H1 (cell line): ENCODE measurements around the gene NOX5. TPM values are rescaled to one million over a fixed set of nuclear protein-coding genes. Genes with fewer than 3 reads are reported as not detected.

Source experiments
- CTCF ChIA-PET: fragments of 300-600 bp; sonication (Branson Sonifier 250); formaldehyde crosslinking; loops from one replicate; lab custom pipeline; 2021; ENCODE audit not compliant: partially characterized antibody; lab: Charles Lee
- POLR2A ChIA-PET: fragments of 300-600 bp; sonication (Branson Sonifier 250); formaldehyde crosslinking; loops from one replicate; lab custom pipeline; 2021; ENCODE audit warnings: inconsistent platforms; ENCODE audit not compliant: partially characterized antibody; lab: Charles Lee
- DNase-seq, 2 experiments: peaks; one replicate each; pipeline versions ENCODE4 v3.0.0 to v3.0.0-alpha.2; 2010 to 2022; ENCODE audit warnings: low spot score in 2 of 2, low read depth in 1 of 2, mixed read lengths in 1 of 2
- FAIRE-seq: peaks from 2 replicates; lab custom pipeline; 2011; peaks lifted over from hg19 to GRCh38; lab: Jason Lieb, UNC
- H2AFZ ChIP-seq: 2 replicates; pipeline ENCODE4 v1.8.1; 2012; ENCODE audit warnings: low read length, inconsistent platforms
- H2AK5ac ChIP-seq: 2 replicates; pipeline ENCODE4 v1.6.1; 2013; ENCODE audit warnings: low read depth, low read length
- H2BK120ac ChIP-seq: replicated peaks from 2 replicates; pipeline ENCODE3; 2013; ENCODE audit warnings: low read depth, low read length, inconsistent platforms
- H2BK12ac ChIP-seq: 2 replicates; pipeline ENCODE4 v1.6.1; 2013; ENCODE audit warnings: low read depth, low read length
- H2BK15ac ChIP-seq: 2 replicates; pipeline ENCODE4 v1.6.1; 2013; ENCODE audit warnings: low read length
- H2BK20ac ChIP-seq: 2 replicates; pipeline ENCODE4 v1.6.1; 2013; ENCODE audit warnings: low read length
- H2BK5ac ChIP-seq: 2 replicates; pipeline ENCODE4 v1.6.1; 2013; ENCODE audit warnings: low read depth, low read length
- H3K14ac ChIP-seq: 2 replicates; pipeline ENCODE4 v1.6.1; 2013; ENCODE audit warnings: inconsistent platforms; ENCODE audit not compliant: insufficient read length
- H3K18ac ChIP-seq: 2 replicates; pipeline ENCODE4 v1.6.1; 2013; ENCODE audit warnings: low read length; ENCODE audit errors: extremely low read depth
- H3K23ac ChIP-seq: 2 replicates; pipeline ENCODE4 v1.6.1; 2013; ENCODE audit warnings: inconsistent platforms; ENCODE audit not compliant: insufficient read length
- H3K23me2 ChIP-seq: 2 replicates; pipeline ENCODE4 v1.6.1; 2013; ENCODE audit warnings: low read depth, low read length
- H3K27ac ChIP-seq: 2 replicates; pipeline ENCODE4 v1.6.1; 2011; ENCODE audit warnings: low read depth, low read length, inconsistent platforms
- H3K27me3 ChIP-seq, 4 experiments: replicated peaks in 1 of 4; 1 replicate in 1 of 4; 2 replicates in 3 of 4; pipeline versions ENCODE4 v1.6.1 to v1.8.1; 2011 to 2013; ENCODE audit warnings: low read length in 3 of 4, mild to moderate bottlenecking in 3 of 4, inconsistent platforms in 2 of 4, mixed read lengths in 2 of 4, moderate library complexity in 1 of 4; ENCODE audit not compliant: control insufficient read depth in 3 of 4, insufficient read depth in 3 of 4; ENCODE audit errors: extremely low read depth in 1 of 4
- H3K36me3 ChIP-seq, 4 experiments: 2 replicates each; pipeline versions ENCODE4 v1.6.1 to v1.8.1; 2011 to 2013; ENCODE audit warnings: mild to moderate bottlenecking in 4 of 4, low read length in 3 of 4, moderate library complexity in 2 of 4, control low read depth in 1 of 4, inconsistent platforms in 1 of 4; ENCODE audit not compliant: insufficient read depth in 4 of 4, control insufficient read depth in 2 of 4
- H3K4ac ChIP-seq: replicated peaks from 2 replicates; pipeline ENCODE3; 2013; ENCODE audit warnings: low read length, low read depth, mixed read lengths, inconsistent platforms; ENCODE audit not compliant: insufficient read length
- H3K4me1 ChIP-seq, 4 experiments: replicated peaks in 1 of 4; 1 replicate in 1 of 4; 2 replicates in 3 of 4; pipeline versions ENCODE4 v1.6.1 to v1.8.1; 2011 to 2013; ENCODE audit warnings: low read length in 3 of 4, inconsistent platforms in 2 of 4, mixed read lengths in 1 of 4; ENCODE audit not compliant: insufficient read depth in 4 of 4, control insufficient read depth in 3 of 4
- H3K4me2 ChIP-seq, 2 experiments: 2 replicates each; pipeline versions ENCODE4 v1.6.1 to v1.8.1; 2011 to 2013; ENCODE audit warnings: low read depth in 2 of 2, low read length in 2 of 2, control low read depth in 1 of 2, inconsistent platforms in 1 of 2, mild to moderate bottlenecking in 1 of 2; ENCODE audit not compliant: insufficient read depth in 1 of 2
- H3K4me3 ChIP-seq, 4 experiments: fragments of 200-600, 300-600 bp in 1 of 4; sonication (generic), shearing (Covaris generic), sonication (Bioruptor Twin) in 1 of 4; 2 replicates each; pipeline versions ENCODE4 v1.5.1 to v1.8.1; 2011 to 2016; ENCODE audit warnings: low read length in 4 of 4, low read depth in 3 of 4, control low read depth in 2 of 4, inconsistent platforms in 2 of 4, mild to moderate bottlenecking in 2 of 4, mixed read lengths in 1 of 4, moderate library complexity in 1 of 4; ENCODE audit not compliant: insufficient read depth in 2 of 4; ENCODE audit errors: extremely low read depth in 1 of 4
- H3K56ac ChIP-seq: replicated peaks from 2 replicates; pipeline ENCODE3; 2013; ENCODE audit warnings: low read depth, mild to moderate bottlenecking, mixed read lengths, low read length, inconsistent platforms; ENCODE audit not compliant: insufficient read length
- H3K79me1 ChIP-seq: 2 replicates; pipeline ENCODE4 v1.6.1; 2013; ENCODE audit warnings: low read depth, low read length, control low read depth
- H3K79me2 ChIP-seq, 2 experiments: 2 replicates each; pipeline versions ENCODE4 v1.6.1 to v1.8.1; 2012 to 2013; ENCODE audit warnings: low read length in 2 of 2, mild to moderate bottlenecking in 2 of 2, inconsistent platforms in 1 of 2; ENCODE audit not compliant: insufficient read depth in 2 of 2, control insufficient read depth in 1 of 2
- H3K9ac ChIP-seq, 4 experiments: replicated peaks in 1 of 4; 1 replicate in 1 of 4; 2 replicates in 3 of 4; pipeline versions ENCODE4 v1.6.1 to v1.8.1; 2011 to 2013; ENCODE audit warnings: low read depth in 3 of 4, low read length in 3 of 4, control low read depth in 2 of 4, mild to moderate bottlenecking in 2 of 4, moderate library complexity in 2 of 4, inconsistent platforms in 1 of 4; ENCODE audit errors: extremely low read depth in 1 of 4
- H3K9me3 ChIP-seq, 2 experiments: 2 replicates each; pipeline versions ENCODE4 v1.6.1 to v1.8.1; 2012 to 2013; ENCODE audit warnings: mild to moderate bottlenecking in 2 of 2, moderate library complexity in 2 of 2, control low read depth in 1 of 2, inconsistent platforms in 1 of 2, low read depth in 1 of 2, low read length in 1 of 2, mixed read lengths in 1 of 2; ENCODE audit not compliant: insufficient read depth in 2 of 2
- H4K20me1 ChIP-seq, 2 experiments: replicated peaks in 1 of 2; 2 replicates each; pipeline versions ENCODE3 to v1.8.1; 2011 to 2013; ENCODE audit warnings: inconsistent platforms in 2 of 2, low read length in 2 of 2, mild to moderate bottlenecking in 1 of 2; ENCODE audit not compliant: insufficient read depth in 2 of 2, control insufficient read depth in 1 of 2
- H4K5ac ChIP-seq: 2 replicates; pipeline ENCODE4 v1.6.1; 2013; ENCODE audit warnings: low read length, low read depth, mixed read lengths, inconsistent platforms; ENCODE audit not compliant: insufficient read length
- H4K8ac ChIP-seq: 2 replicates; pipeline ENCODE4 v1.8.0; 2013; ENCODE audit warnings: mild to moderate bottlenecking, moderate library complexity, low read length, inconsistent platforms; ENCODE audit not compliant: insufficient read depth; ENCODE audit errors: extremely low read depth
- H4K91ac ChIP-seq: replicated peaks from 2 replicates; pipeline ENCODE3; 2013; ENCODE audit warnings: low read length, mixed read lengths, inconsistent platforms; ENCODE audit not compliant: insufficient read length
- CBX8 ChIP-seq: fragments of 300-800, 300-1000 bp; sonication (generic); IDR thresholded peaks from 2 replicates; pipeline ENCODE4 v1.7.1; 2016; ENCODE audit warnings: low read depth, low read length, borderline replicate concordance
- CREB1 ChIP-seq: IDR thresholded peaks from 2 replicates; pipeline ENCODE4 v1.6.1; 2012; ENCODE audit warnings: inconsistent platforms
- FOSL1 ChIP-seq: IDR thresholded peaks from 2 replicates; pipeline ENCODE4 v1.6.1; 2011; ENCODE audit warnings: mild to moderate bottlenecking, low read depth, low read length, moderate library complexity; ENCODE audit not compliant: insufficient read depth
- GABPA ChIP-seq: IDR thresholded peaks from 2 replicates; pipeline ENCODE4 v1.6.1; 2011; ENCODE audit warnings: mild to moderate bottlenecking, low read length, moderate library complexity, borderline replicate concordance; ENCODE audit not compliant: insufficient read depth
- NRF1 ChIP-seq: IDR thresholded peaks from 2 replicates; pipeline ENCODE4 v1.6.1; 2011; ENCODE audit warnings: mild to moderate bottlenecking, low read depth, low read length, improper control_type of control experiment
- RAD21 ChIP-seq, 2 experiments: IDR thresholded peaks in 1 of 2; conservative IDR thresholded peaks in 1 of 2; 2 replicates each; pipeline ENCODE4 v1.6.1; 2011; ENCODE audit warnings: low read depth in 2 of 2, low read length in 2 of 2, improper control_type of control experiment in 1 of 2, inconsistent platforms in 1 of 2, mild to moderate bottlenecking in 1 of 2, moderate library complexity in 1 of 2
- SIRT6 ChIP-seq: IDR thresholded peaks from one replicate; pipeline ENCODE4 v1.7.1; 2012; ENCODE audit warnings: low read length, inconsistent platforms
- WGBS, 2 experiments: shearing (Covaris generic) in 1 of 2; methylation state at CpG; one replicate each; pipeline versions ENCODE4 v1.1.6 to v1.1.7; 2013 to 2015; ENCODE audit warnings: low lambda C conversion rate in 2 of 2, mixed read lengths in 2 of 2, inconsistent platforms in 1 of 2, low coverage in 1 of 2, missing lambda C conversion rate in 1 of 2; ENCODE audit not compliant: insufficient replicate concordance in 2 of 2, insufficient coverage in 1 of 2, insufficient read length in 1 of 2; ENCODE audit errors: extremely low coverage in 1 of 2, missing lambda C conversion rate in 1 of 2; 5-methylcytosine and 5-hydroxymethylcytosine counted together
- polyA plus RNA-seq, 7 experiments: library from polyadenylated mRNA; depleted of rRNA in 3 of 7; stranded (reverse) in 5 of 7; unstranded in 2 of 7; fragments of >200 nt in 5 of 7; fragments of 200-250 nt in 2 of 7; gene quantifications; 1 replicate in 5 of 7; 2 replicates in 1 of 7; 4 replicates in 1 of 7; pipeline versions ENCODE4 v1.2.1 to v1.2.3, GENCODE V29; 2011 to 2013; ENCODE audit warnings: missing spikeins in 2 of 7, mixed read lengths in 2 of 7
- total RNA-seq: library from RNA; stranded (reverse); fragmentation: NEBNext Ultra II Directional; extraction: Animal tissue kit (Norgen Biotek cat#: 25700); gene quantifications from 2 replicates; pipeline ENCODE4 v1.2.1, GENCODE V29; 2021
- TF ChIP-seq, protein P1 (sequence below), 3 experiments: IDR thresholded peaks; 1 replicate in 2 of 3; 2 replicates in 1 of 3; pipeline versions ENCODE4 v1.5.1 to v1.6.1; 2011; ENCODE audit warnings: low read length in 3 of 3, mild to moderate bottlenecking in 3 of 3, inconsistent platforms in 2 of 3, low read depth in 1 of 3, moderate library complexity in 1 of 3; ENCODE audit not compliant: insufficient read depth in 1 of 3; ENCODE audit errors: control extremely low read depth in 1 of 3
- TF ChIP-seq, protein P2 (sequence below): IDR thresholded peaks from 2 replicates; pipeline ENCODE4 v1.6.1; 2012; ENCODE audit warnings: low read length, inconsistent platforms

Gene NOX5
- total and polyA plus RNA-seq, 2 of the 8 experiments (the other 6 are each of a cell fraction or from before 2014, with no cell fraction given) = under 0.01 TPM; not detected in 1

DNA sequence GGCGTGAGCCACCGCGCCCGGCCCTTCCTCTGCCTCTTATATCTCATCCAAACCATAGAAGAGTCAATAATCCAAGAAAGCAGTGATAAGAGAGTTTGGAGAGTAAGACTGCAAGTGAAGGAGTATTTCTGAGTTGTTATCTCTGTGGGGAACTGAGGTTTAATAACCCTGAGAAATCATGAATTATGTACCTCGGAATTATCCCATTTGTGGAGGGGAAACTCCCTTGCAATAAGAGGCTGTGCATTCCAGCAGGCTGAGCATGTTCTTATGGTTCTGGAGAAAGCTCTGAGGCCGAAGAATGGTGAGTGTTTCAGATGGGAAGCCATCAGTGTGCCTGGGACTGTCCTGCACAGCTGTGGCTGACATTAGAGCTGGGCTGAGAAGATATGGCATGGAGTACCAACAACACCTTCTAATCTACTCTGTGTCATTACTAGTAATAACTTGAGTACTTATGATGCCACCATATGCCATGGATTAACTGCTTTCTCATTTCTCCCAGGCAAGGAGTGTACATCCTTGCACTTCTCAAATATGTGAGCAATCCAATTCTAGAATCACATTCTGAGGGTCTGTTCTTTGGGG, 31.4 kb upstream of the NOX5 start:
- no peaks in the 10 kb centered on the region for H3K27me3 ChIP-seq
- no peak overlapping the region for H3K4me3 ChIP-seq
- H2AK5ac ChIP-seq = no peak overlapping the region
- 94% methylated on average over 3 of the region's 6 CpGs; no CpG with 5 or more reads in 1 of the 2 experiments for WGBS, 2 experiments
- H3K36me3 ChIP-seq = no peaks in the 10 kb centered on the region
- no peak overlapping the region for H3K18ac ChIP-seq
- no peak overlapping the region for H4K8ac ChIP-seq
- no peak overlapping the region for H3K27ac ChIP-seq
- no peak overlapping the region for H2AFZ ChIP-seq
- H3K9ac ChIP-seq = no peak overlapping the region
- POLR2A ChIA-PET = no interaction called here
- peaks cover 2 to 5% of the 10 kb centered on the region in 2 experiments; a peak in 1 of 4 replicates for H3K9me3 ChIP-seq
- no peak overlapping the region for H2BK120ac ChIP-seq
- H3K23ac ChIP-seq = no peak overlapping the region
- H3K4me1 ChIP-seq = no peaks in the 10 kb centered on the region
- H3K79me1 ChIP-seq = no peaks in the 10 kb centered on the region
- no peak overlapping the region for H2BK5ac ChIP-seq
- CTCF ChIA-PET = no interaction called here
- no peak overlapping the region for H3K4me2 ChIP-seq
- no peak overlapping the region for H4K5ac ChIP-seq
- no peak for FAIRE-seq
- no peaks in the 10 kb centered on the region for H3K79me2 ChIP-seq
- H2BK20ac ChIP-seq = no peak overlapping the region
- no peaks in the 10 kb centered on the region for H4K20me1 ChIP-seq
- H3K23me2 ChIP-seq = no peaks in the 10 kb centered on the region
- DNase-seq = no peak
- no peak overlapping the region for H2BK15ac ChIP-seq
- H3K4ac ChIP-seq = no peak overlapping the region
- H3K14ac ChIP-seq = no peak overlapping the region
- no peak overlapping the region for H2BK12ac ChIP-seq
- H4K91ac ChIP-seq = no peak overlapping the region
- H3K56ac ChIP-seq = no peak overlapping the region
- TF ChIP-seq CREB1 = no peak
- TF ChIP-seq FOSL1 = no peak
- TF ChIP-seq NRF1 = no peak
- TF ChIP-seq, protein P1, sequence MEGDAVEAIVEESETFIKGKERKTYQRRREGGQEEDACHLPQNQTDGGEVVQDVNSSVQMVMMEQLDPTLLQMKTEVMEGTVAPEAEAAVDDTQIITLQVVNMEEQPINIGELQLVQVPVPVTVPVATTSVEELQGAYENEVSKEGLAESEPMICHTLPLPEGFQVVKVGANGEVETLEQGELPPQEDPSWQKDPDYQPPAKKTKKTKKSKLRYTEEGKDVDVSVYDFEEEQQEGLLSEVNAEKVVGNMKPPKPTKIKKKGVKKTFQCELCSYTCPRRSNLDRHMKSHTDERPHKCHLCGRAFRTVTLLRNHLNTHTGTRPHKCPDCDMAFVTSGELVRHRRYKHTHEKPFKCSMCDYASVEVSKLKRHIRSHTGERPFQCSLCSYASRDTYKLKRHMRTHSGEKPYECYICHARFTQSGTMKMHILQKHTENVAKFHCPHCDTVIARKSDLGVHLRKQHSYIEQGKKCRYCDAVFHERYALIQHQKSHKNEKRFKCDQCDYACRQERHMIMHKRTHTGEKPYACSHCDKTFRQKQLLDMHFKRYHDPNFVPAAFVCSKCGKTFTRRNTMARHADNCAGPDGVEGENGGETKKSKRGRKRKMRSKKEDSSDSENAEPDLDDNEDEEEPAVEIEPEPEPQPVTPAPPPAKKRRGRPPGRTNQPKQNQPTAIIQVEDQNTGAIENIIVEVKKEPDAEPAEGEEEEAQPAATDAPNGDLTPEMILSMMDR (IDR thresholded peaks at IDR 0.05; ENCODE audit: control extremely low read depth in 1 of 3, insufficient read depth in 1 of 3, low read depth in 1 of 3, low read length in 3 of 3) = no peak
- no peak for TF ChIP-seq SIRT6
- no peak for TF ChIP-seq CBX8
- no peak for TF ChIP-seq GABPA
- TF ChIP-seq RAD21 (IDR thresholded peaks at IDR 0.05 in 1 of 2, conservative IDR thresholded peaks at IDR 0.05 in 1 of 2; ENCODE audit: low read depth in 2 of 2, low read length in 2 of 2) = no peak
- TF ChIP-seq, protein P2, sequence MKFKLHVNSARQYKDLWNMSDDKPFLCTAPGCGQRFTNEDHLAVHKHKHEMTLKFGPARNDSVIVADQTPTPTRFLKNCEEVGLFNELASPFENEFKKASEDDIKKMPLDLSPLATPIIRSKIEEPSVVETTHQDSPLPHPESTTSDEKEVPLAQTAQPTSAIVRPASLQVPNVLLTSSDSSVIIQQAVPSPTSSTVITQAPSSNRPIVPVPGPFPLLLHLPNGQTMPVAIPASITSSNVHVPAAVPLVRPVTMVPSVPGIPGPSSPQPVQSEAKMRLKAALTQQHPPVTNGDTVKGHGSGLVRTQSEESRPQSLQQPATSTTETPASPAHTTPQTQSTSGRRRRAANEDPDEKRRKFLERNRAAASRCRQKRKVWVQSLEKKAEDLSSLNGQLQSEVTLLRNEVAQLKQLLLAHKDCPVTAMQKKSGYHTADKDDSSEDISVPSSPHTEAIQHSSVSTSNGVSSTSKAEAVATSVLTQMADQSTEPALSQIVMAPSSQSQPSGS = no peak
